ENCODE results near the gene IRF2BP1.

IRF2BP1 gene

GRCh38 chr19:45860359-45861259 lies 25.3 kb downstream of the IRF2BP1 start:
- DNase-seq, result no peak

- no peak for DNase-seq
Observed at GRCh38 chr19:45854167-45854778, 31.7 kb downstream of the IRF2BP1 start.

GRCh38 chr19:45852983-45853382 lies 33.0 kb downstream of the IRF2BP1 start:
- DNase-seq, result peak; percentile 14

- no peak for DNase-seq
Observed at GRCh38 chr19:45852145-45852750, 33.7 kb downstream of the IRF2BP1 start.

- no peak for DNase-seq
Observed at GRCh38 chr19:45848922-45849321, 37.0 kb downstream of the IRF2BP1 start.

- peak; percentile 1 for DNase-seq
Observed at GRCh38 chr19:45847663-45848062, 38.3 kb downstream of the IRF2BP1 start.

- DNase-seq, result no peak
Observed at GRCh38 chr19:45842198-45842597, 43.7 kb downstream of the IRF2BP1 start.

- no peak for DNase-seq
Observed at GRCh38 chr19:45834970-45835369, 51.0 kb downstream of the IRF2BP1 start.

All from NCI-H345 (cell line).